ENCODE measurements around the gene CYB561. TPM values are rescaled to one million over a fixed set of nuclear protein-coding genes. Genes with fewer than 3 reads are reported as not detected.

CYB561 gene
- total RNA-seq, 2 donors from 2014 or later = 76.9 to 170 TPM

DNA sequence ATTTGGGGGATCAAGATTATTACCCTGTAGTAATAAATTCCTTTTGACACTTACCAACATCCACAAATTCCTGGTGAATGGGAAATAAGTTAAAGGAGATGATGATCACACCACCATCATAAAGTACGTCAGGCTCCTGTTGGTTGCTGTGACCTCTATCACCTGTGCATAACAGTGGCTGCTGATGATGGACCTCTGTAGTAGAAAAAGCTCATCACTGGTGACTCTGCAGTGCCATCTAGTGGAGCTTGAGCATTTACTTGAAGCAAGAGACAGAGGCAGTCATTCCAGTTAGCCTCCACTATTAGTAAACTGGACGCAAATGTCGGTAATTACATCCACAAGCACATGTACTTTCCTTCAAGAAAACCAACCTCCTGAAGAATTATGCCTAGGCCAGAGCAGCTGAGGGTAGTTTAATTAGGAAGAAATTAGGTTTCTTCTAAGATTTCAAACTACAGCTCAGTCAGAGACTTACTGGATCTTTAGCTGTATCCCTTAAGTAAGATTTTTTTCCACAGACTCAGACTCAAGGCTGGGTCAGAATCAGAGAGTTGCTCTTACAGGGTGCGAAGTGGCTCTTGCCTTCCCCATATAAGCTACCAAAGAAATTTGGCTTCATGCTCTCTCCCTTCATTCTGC lies 39.3 kb downstream of the CYB561 start:
- no peaks in the 10 kb centered on the region for H3K27me3 ChIP-seq (replicated peaks; ENCODE audit: insufficient read depth)
- H3K27ac ChIP-seq = no peak overlapping the region
- TF ChIP-seq POLR2A (IDR thresholded peaks at IDR 0.05) = no peak
- TF ChIP-seq, protein P1, sequence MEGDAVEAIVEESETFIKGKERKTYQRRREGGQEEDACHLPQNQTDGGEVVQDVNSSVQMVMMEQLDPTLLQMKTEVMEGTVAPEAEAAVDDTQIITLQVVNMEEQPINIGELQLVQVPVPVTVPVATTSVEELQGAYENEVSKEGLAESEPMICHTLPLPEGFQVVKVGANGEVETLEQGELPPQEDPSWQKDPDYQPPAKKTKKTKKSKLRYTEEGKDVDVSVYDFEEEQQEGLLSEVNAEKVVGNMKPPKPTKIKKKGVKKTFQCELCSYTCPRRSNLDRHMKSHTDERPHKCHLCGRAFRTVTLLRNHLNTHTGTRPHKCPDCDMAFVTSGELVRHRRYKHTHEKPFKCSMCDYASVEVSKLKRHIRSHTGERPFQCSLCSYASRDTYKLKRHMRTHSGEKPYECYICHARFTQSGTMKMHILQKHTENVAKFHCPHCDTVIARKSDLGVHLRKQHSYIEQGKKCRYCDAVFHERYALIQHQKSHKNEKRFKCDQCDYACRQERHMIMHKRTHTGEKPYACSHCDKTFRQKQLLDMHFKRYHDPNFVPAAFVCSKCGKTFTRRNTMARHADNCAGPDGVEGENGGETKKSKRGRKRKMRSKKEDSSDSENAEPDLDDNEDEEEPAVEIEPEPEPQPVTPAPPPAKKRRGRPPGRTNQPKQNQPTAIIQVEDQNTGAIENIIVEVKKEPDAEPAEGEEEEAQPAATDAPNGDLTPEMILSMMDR (IDR thresholded peaks at IDR 0.05) = peak; percentile 46 to 86 (median 78)
- TF ChIP-seq POLR2AphosphoS5 (IDR thresholded peaks at IDR 0.05) = no peak
- WGBS = 31% methylated on average over 4 of the region's 4 CpGs
- intact Hi-C loops (cut with DNase I) = loop anchor here (5.0 kb wide), 2 partner anchors 325 to 705 kb away; no protein-coding TSS in a partner anchor
- DNase-seq (ENCODE audit: low spot score) = peak; percentile 85
- H3K4me3 ChIP-seq = no peak overlapping the region
- H3K9me3 ChIP-seq = no peaks in the 10 kb centered on the region
- H3K4me1 ChIP-seq (replicated peaks) = no peaks in the 10 kb centered on the region
- no peaks in the 10 kb centered on the region for H3K36me3 ChIP-seq

DNA sequence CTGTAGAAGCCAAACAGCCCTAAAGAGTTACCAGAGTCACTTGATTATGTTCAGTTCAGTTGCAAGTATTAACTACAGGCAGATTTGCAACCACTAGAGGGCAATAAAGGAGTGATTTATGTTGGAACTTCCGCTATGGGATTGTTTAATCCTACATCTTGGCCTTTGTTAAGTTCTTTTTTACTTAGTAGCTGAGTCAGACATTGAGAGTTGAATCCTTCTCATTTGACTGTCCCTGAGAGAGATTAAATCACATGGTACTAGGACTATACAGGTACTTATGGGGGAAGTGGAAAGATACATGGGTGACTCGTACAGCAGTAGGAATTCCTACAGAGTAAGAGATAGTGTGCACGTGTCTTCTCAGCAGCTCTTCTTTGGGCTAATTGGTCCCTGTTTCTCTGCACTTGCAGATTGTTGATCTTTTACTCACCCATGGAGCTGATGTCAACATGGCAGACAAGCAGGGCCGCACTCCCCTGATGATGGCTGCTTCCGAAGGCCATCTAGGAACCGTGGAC lies 40.3 kb downstream of the CYB561 start:
- 82% methylated on average over 6 of the region's 6 CpGs for WGBS
- TF ChIP-seq, protein P1 (IDR thresholded peaks at IDR 0.05) = peak; percentile 50 to 80 (median 64)
- no peak for TF ChIP-seq POLR2A (IDR thresholded peaks at IDR 0.05)
- Histone ChIP-seq H3K9me3 (no peaks in the 10 kb centered on the region), H3K36me3 (no peaks in the 10 kb centered on the region), H3K27ac (no peak overlapping the region), H3K4me3 (no peak overlapping the region), H3K4me1 (replicated peaks) (no peaks in the 10 kb centered on the region), H3K27me3 (replicated peaks; ENCODE audit: insufficient read depth) (no peaks in the 10 kb centered on the region)
- DNase-seq (ENCODE audit: low spot score) = peak; percentile 24
- intact Hi-C loops (cut with DNase I) = loop anchor here (5.0 kb wide), 2 partner anchors 324 to 704 kb away; no protein-coding TSS in a partner anchor

DNA sequence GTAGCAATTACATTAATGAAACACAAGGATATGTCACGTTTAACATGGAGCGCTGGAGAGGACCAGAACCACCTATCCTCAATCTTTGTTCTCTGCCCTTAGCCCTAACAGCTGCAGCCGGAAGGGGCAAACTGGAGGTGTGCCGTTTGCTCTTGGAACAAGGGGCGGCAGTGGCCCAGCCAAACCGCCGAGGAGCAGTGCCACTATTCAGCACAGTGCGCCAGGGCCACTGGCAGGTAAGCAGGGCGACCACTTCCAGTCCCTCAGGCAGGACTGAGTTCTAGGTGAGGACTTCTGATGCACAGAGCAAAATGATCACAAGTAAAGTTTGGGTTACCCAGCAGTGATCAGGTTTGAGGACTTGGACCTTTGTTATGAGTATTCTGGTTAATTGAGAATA lies 41.1 kb downstream of the CYB561 start:
- Histone ChIP-seq H3K9me3 (no peaks in the 10 kb centered on the region), H3K36me3 (no peaks in the 10 kb centered on the region), H3K4me1 (replicated peaks) (no peaks in the 10 kb centered on the region), H3K4me3 (no peak overlapping the region), H3K27me3 (replicated peaks; ENCODE audit: insufficient read depth) (no peaks in the 10 kb centered on the region), H3K27ac (no peak overlapping the region)
- intact Hi-C loops (cut with DNase I) = loop anchor here (5.0 kb wide), 2 partner anchors 323 to 703 kb away; no protein-coding TSS in a partner anchor
- DNase-seq (ENCODE audit: low spot score) = no peak
- TF ChIP-seq POLR2AphosphoS5 (IDR thresholded peaks at IDR 0.05) = no peak
- TF ChIP-seq, protein P1 (IDR thresholded peaks at IDR 0.05) = no peak
- no peak for TF ChIP-seq POLR2A (IDR thresholded peaks at IDR 0.05)
- WGBS = 91% methylated on average over 9 of the region's 9 CpGs

DNA sequence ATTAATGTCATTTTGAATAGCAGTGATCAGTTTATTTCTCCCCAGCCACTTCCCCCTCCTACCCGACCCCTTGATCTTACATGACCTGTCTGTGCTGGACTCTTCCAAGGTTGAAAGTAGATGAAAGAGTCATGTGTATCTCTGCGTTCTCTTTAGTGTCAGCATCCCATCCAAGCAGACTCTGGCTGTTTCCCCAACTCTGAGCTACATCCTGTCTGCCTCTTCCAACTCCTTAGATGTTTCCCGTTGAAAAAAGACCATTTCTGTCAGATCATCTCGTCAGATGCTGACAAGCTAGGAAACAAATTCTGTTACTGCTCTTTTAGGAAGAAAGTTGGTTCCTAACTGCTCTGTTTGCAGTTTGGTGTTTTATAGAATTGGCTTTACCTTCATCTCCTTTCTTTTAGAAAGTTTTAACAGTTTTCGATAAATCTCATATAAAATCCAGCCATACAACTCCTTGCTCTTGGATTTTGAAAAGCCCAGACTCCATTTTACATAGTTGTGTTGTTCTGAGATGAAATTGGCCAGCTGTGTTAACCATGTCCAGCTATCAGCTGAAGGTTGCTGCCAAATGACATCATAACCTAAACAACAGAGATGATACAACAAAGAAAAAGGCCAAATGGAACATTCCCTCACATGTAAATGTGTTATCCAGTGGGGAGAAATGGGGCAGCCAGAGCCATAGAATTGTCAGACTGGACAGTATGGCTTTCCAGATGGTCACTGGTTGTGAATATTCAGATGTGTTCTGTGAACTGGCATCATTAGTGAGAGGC lies 43.5 kb downstream of the CYB561 start:
- no peaks in the 10 kb centered on the region for H3K9me3 ChIP-seq
- no peaks in the 10 kb centered on the region for H3K36me3 ChIP-seq
- intact Hi-C loops (cut with DNase I) = no loop called here
- H3K4me3 ChIP-seq = no peak overlapping the region
- 69% methylated on average over 5 of the region's 5 CpGs for WGBS
- H3K27ac ChIP-seq = no peak overlapping the region
- TF ChIP-seq, protein P1 (IDR thresholded peaks at IDR 0.05) = no peak
- TF ChIP-seq POLR2A (IDR thresholded peaks at IDR 0.05) = no peak
- no peak for TF ChIP-seq POLR2AphosphoS5 (IDR thresholded peaks at IDR 0.05)
- H3K4me1 ChIP-seq (replicated peaks) = no peaks in the 10 kb centered on the region
- H3K27me3 ChIP-seq (replicated peaks; ENCODE audit: insufficient read depth) = no peaks in the 10 kb centered on the region
- DNase-seq (ENCODE audit: low spot score) = no peak
